Endothelial cell of umbilical vein (primary cell): Measurements from ENCODE around the gene RASGRF2. TPM values are rescaled to one million over a fixed set of nuclear protein-coding genes. Genes with fewer than 3 reads are reported as not detected.

Experiments
- BruUV-seq: library from RNA; stranded (reverse); fragments of 400-500 nt; replicated peaks from 2 replicates; lab custom pipeline; 2021; lab: Mats Ljungman, UMichigan
- CTCF ChIA-PET: fragments of 300-600, 350-600 bp; sonication (Branson Sonifier 250); formaldehyde crosslinking; loops from one replicate; lab custom pipeline; 2021; ENCODE audit warnings: antibody characterized with exemption, inconsistent platforms; lab: Charles Lee
- POLR2A ChIA-PET: fragments of 300-600, 350-600 bp; sonication (Branson Sonifier 250); formaldehyde crosslinking; loops from one replicate; lab custom pipeline; 2021; ENCODE audit warnings: antibody characterized with exemption, inconsistent platforms; lab: Charles Lee
- DNase-seq: peaks from one replicate; pipeline ENCODE4 v3.0.0-alpha.2; 2011; ENCODE audit warnings: low read depth, low spot score
- FAIRE-seq: peaks from 2 replicates; lab custom pipeline; 2011; peaks lifted over from hg19 to GRCh38; lab: Jason Lieb, UNC
- H2AFZ ChIP-seq: 2 replicates; pipeline ENCODE4 v1.6.0; 2012; ENCODE audit warnings: low read depth, low read length, control low read depth, inconsistent platforms
- H3K27ac ChIP-seq: 2 replicates; pipeline ENCODE4 v1.5.1; 2011; ENCODE audit warnings: low read depth, mild to moderate bottlenecking, control low read depth, low read length, moderate library complexity; ENCODE audit not compliant: insufficient read depth
- H3K27me3 ChIP-seq, 2 experiments: 2 replicates each; pipeline versions ENCODE4 v1.6.0 to v1.6.1; 2011; ENCODE audit warnings: low read length in 2 of 2, mixed read lengths in 1 of 2; ENCODE audit not compliant: control insufficient read depth in 2 of 2, insufficient read depth in 2 of 2
- H3K36me3 ChIP-seq, 2 experiments: 2 replicates in 1 of 2; 3 replicates in 1 of 2; pipeline ENCODE4 v1.5.1; 2011; ENCODE audit warnings: low read length in 2 of 2, mild to moderate bottlenecking in 1 of 2, moderate library complexity in 1 of 2; ENCODE audit not compliant: control insufficient read depth in 2 of 2, insufficient read depth in 2 of 2; ENCODE audit errors: extremely low read depth in 1 of 2
- H3K4me1 ChIP-seq: 3 replicates; pipeline ENCODE4 v1.5.1; 2011; ENCODE audit warnings: mild to moderate bottlenecking, low read length; ENCODE audit not compliant: control insufficient read depth, insufficient read depth; ENCODE audit errors: extremely low read depth
- H3K4me2 ChIP-seq: 2 replicates; pipeline ENCODE4 v1.6.1; 2011; ENCODE audit warnings: low read length, control low read depth, mixed read lengths; ENCODE audit not compliant: insufficient read depth
- H3K4me3 ChIP-seq, 3 experiments: fragments of 200-600 bp in 1 of 3; sonication (generic), shearing (Covaris generic) in 1 of 3; replicated peaks in 1 of 3; 2 replicates each; pipeline ENCODE4 v1.5.1; 2011 to 2016; ENCODE audit warnings: control low read depth in 3 of 3, low read length in 3 of 3, mild to moderate bottlenecking in 2 of 3, inconsistent platforms in 1 of 3, low read depth in 1 of 3, moderate library complexity in 1 of 3; ENCODE audit not compliant: insufficient read depth in 1 of 3
- H3K79me2 ChIP-seq: 2 replicates; pipeline ENCODE4 v1.6.0; 2012; ENCODE audit warnings: low read length, inconsistent platforms; ENCODE audit not compliant: control insufficient read depth, insufficient read depth
- H3K9ac ChIP-seq: replicated peaks from 2 replicates; pipeline ENCODE3; 2011; ENCODE audit warnings: low read length, control low read depth; ENCODE audit not compliant: insufficient read depth; ENCODE audit errors: extremely low read depth
- H3K9me1 ChIP-seq: replicated peaks from 3 replicates; pipeline ENCODE4 v1.6.0; 2011; ENCODE audit warnings: mild to moderate bottlenecking, low read length; ENCODE audit not compliant: control insufficient read depth, insufficient read depth; ENCODE audit errors: extremely low read depth
- H3K9me3 ChIP-seq: replicated peaks from 2 replicates; pipeline ENCODE4 v1.5.1; 2012; ENCODE audit warnings: low read length, inconsistent platforms; ENCODE audit not compliant: control insufficient read depth, insufficient read depth
- H4K20me1 ChIP-seq: replicated peaks from 2 replicates; pipeline ENCODE3; 2011; ENCODE audit warnings: mild to moderate bottlenecking, low read length; ENCODE audit not compliant: control insufficient read depth, insufficient read depth; ENCODE audit errors: extremely low read depth
- EZH2 ChIP-seq: IDR thresholded peaks from 2 replicates; pipeline ENCODE4 v1.6.1; 2012; ENCODE audit warnings: borderline replicate concordance, low read depth, mild to moderate bottlenecking, moderate library complexity, low read length, inconsistent platforms; ENCODE audit not compliant: severe bottlenecking
- FOS ChIP-seq: IDR thresholded peaks from 2 replicates; pipeline ENCODE4 v1.6.1; 2011; ENCODE audit warnings: mild to moderate bottlenecking, low read length, moderate library complexity, borderline replicate concordance; ENCODE audit not compliant: insufficient read depth
- GATA2 ChIP-seq: IDR thresholded peaks from 2 replicates; pipeline ENCODE4 v1.7.0; 2011; ENCODE audit warnings: low read depth, mild to moderate bottlenecking, moderate library complexity, mixed read lengths, low read length; ENCODE audit not compliant: insufficient read length, insufficient read depth
- JUN ChIP-seq: IDR thresholded peaks from 2 replicates; pipeline ENCODE4 v1.6.1; 2011; ENCODE audit warnings: borderline replicate concordance, low read depth; ENCODE audit not compliant: insufficient read length, insufficient read depth
- MAX ChIP-seq: IDR thresholded peaks from 2 replicates; pipeline ENCODE4 v1.6.1; 2011; ENCODE audit not compliant: insufficient read depth, insufficient read length
- MYC ChIP-seq: IDR thresholded peaks from one replicate; pipeline ENCODE4 v1.6.1; 2011; ENCODE audit warnings: mild to moderate bottlenecking, low read depth, low read length
- POLR2A ChIP-seq: IDR thresholded peaks from 2 replicates; pipeline ENCODE4 v1.6.1; 2012; ENCODE audit warnings: low read depth, mild to moderate bottlenecking, control low read depth, low read length
- POLR2AphosphoS5 ChIP-seq: IDR thresholded peaks from 2 replicates; pipeline ENCODE4 v1.6.1; 2012; ENCODE audit warnings: low read depth, mild to moderate bottlenecking, control low read depth, low read length, moderate library complexity; ENCODE audit not compliant: insufficient read depth
- dilution Hi-C: fragments of 300-500 bp; cut with MboI; formaldehyde crosslinking; loops from one replicate; pipeline ENCODE4 v1.15.0; 2019; ENCODE audit warnings: low sequenced_read_pairs; ENCODE audit not compliant: extremely low pct_ligation_motif_present
- intact Hi-C: fragments of 100-400 bp; cut with micrococcal nuclease; formaldehyde crosslinking; loops from one replicate; pipeline ENCODE4 v1.10.0; 2022
- polyA plus RNA-seq, 4 experiments: library from polyadenylated mRNA; depleted of rRNA in 3 of 4; stranded (reverse) in 3 of 4; unstranded in 1 of 4; fragments of >200 nt; gene quantifications; 2 replicates each; pipeline versions ENCODE4 v1.2.1 to v1.2.3, GENCODE V29; 2011 to 2012; ENCODE audit warnings: missing spikeins in 1 of 4
- total RNA-seq: library from RNA; stranded (reverse); gene quantifications from 2 replicates; pipeline ENCODE4 v1.2.3, GENCODE V29; 2021
- TF ChIP-seq, protein P1 (sequence below), 2 donors: IDR thresholded peaks; 1 replicate in 1 of 2; 2 replicates in 1 of 2; pipeline ENCODE4 v1.5.1; 2011; ENCODE audit warnings: low read length in 2 of 2, mild to moderate bottlenecking in 2 of 2, moderate library complexity in 2 of 2, control low read depth in 1 of 2, inconsistent platforms in 1 of 2, low read depth in 1 of 2; ENCODE audit not compliant: insufficient read depth in 1 of 2; ENCODE audit errors: extremely low read depth in 1 of 2

Gene RASGRF2
- total and polyA plus RNA-seq, 2 donors (not counting 3 experiments of a cell fraction or from before 2014, with no cell fraction given), result 0.41 to 4.0 TPM

DNA sequence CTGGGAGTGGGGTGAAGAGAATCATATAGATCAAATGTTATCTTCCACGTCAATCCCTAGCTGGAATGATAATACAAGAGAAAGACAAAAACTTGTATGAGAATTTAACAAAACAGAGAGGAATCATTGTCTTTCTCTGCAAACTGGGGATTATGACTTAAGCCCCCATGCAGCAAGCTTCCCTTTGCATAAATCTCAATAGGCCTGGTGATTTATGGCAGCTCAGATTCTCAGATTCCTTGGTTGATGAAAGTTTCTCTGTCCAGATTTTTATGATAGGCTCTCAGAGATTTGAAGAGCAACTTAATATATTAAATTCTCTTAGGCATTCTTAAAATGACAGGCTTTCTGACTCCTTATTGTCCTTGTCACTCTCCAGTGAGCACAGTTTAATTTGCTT, 56.0 kb downstream of the RASGRF2 start:
- Histone ChIP-seq H3K27me3 (peaks cover 2 to 4% of the 10 kb centered on the region in 2 experiments), H3K9me1 (no peaks in the 10 kb centered on the region), H3K79me2 (no peaks in the 10 kb centered on the region), H2AFZ (no peak overlapping the region), H3K9me3 (no peaks in the 10 kb centered on the region), H3K36me3 (no peaks in the 10 kb centered on the region), H3K9ac (no peak overlapping the region), H3K4me1 (no peaks in the 10 kb centered on the region), H3K4me2 (no peak overlapping the region), H3K4me3 (no peak overlapping the region), H4K20me1 (no peaks in the 10 kb centered on the region), H3K27ac (no peak overlapping the region)
- intact Hi-C loops, result no loop called here
- DNase-seq (no peak), FAIRE-seq (no peak)
- no TSS peak for BruUV-seq
- POLR2A ChIA-PET, result no interaction called here
- no peak for TF ChIP-seq GATA2
- TF ChIP-seq FOS, result no peak
- no peak for TF ChIP-seq POLR2A
- TF ChIP-seq MYC, result no peak
- no peak for TF ChIP-seq POLR2AphosphoS5
- TF ChIP-seq, protein P1, sequence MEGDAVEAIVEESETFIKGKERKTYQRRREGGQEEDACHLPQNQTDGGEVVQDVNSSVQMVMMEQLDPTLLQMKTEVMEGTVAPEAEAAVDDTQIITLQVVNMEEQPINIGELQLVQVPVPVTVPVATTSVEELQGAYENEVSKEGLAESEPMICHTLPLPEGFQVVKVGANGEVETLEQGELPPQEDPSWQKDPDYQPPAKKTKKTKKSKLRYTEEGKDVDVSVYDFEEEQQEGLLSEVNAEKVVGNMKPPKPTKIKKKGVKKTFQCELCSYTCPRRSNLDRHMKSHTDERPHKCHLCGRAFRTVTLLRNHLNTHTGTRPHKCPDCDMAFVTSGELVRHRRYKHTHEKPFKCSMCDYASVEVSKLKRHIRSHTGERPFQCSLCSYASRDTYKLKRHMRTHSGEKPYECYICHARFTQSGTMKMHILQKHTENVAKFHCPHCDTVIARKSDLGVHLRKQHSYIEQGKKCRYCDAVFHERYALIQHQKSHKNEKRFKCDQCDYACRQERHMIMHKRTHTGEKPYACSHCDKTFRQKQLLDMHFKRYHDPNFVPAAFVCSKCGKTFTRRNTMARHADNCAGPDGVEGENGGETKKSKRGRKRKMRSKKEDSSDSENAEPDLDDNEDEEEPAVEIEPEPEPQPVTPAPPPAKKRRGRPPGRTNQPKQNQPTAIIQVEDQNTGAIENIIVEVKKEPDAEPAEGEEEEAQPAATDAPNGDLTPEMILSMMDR (IDR thresholded peaks at IDR 0.05; ENCODE audit: extremely low read depth in 1 of 2, insufficient read depth in 1 of 2, low read depth in 1 of 2, low read length in 2 of 2), result no peak
- TF ChIP-seq JUN, result no peak
- TF ChIP-seq EZH2, result no peak
- no peak for TF ChIP-seq MAX
- dilution Hi-C loops, result loop anchor here (25.0 kb wide), 1 partner anchor 204 kb away; no protein-coding TSS in a partner anchor
- CTCF ChIA-PET, result interaction anchor here (1.4 kb wide), 1 partner anchor 92 kb away, joined by 4 read pairs; no protein-coding TSS in a partner anchor
